WTC11 (cell line): ENCODE measurements around the gene ZNF669. TPM values are rescaled to one million over a fixed set of nuclear protein-coding genes. Genes with fewer than 3 reads are reported as not detected.

Experiments used
- ATAC-seq: fragments of 200-7000 bp; cut with Tn5 transposase; 2 replicates; pipeline ENCODE4 v1.10.0; 2021; ENCODE audit warnings: mild to moderate bottlenecking, moderate library complexity
- CTCF ChIA-PET: fragments of 300-600 bp; sonication (Branson Sonifier 250); formaldehyde crosslinking; loops from one replicate; lab custom pipeline; 2021; ENCODE audit warnings: antibody characterized with exemption; lab: Charles Lee
- POLR2A ChIA-PET: fragments of 350-600 bp; sonication (Branson Sonifier 250); formaldehyde crosslinking; loops from one replicate; lab custom pipeline; 2021; ENCODE audit warnings: antibody characterized with exemption; lab: Charles Lee
- DNase-seq: peaks from one replicate; pipeline ENCODE4 v3.0.0; 2021; ENCODE audit warnings: low spot score
- H3K27ac Mint-ChIP-seq: 2 replicates; pipeline ENCODE4 v1.8.0; 2021; ENCODE audit warnings: mixed read lengths
- H3K27me3 Mint-ChIP-seq: 2 replicates; pipeline ENCODE4 v1.8.0; 2021; ENCODE audit warnings: low read depth, mild to moderate bottlenecking, moderate library complexity, mixed read lengths
- H3K36me3 Mint-ChIP-seq: 2 replicates; pipeline ENCODE4 v1.8.0; 2021; ENCODE audit warnings: mixed read lengths
- H3K4me1 Mint-ChIP-seq: 2 replicates; pipeline ENCODE4 v1.8.0; 2022; ENCODE audit warnings: mixed read lengths
- H3K4me3 Mint-ChIP-seq: 2 replicates; pipeline ENCODE4 v1.8.0; 2021; ENCODE audit warnings: mild to moderate bottlenecking, moderate library complexity, mixed read lengths
- H3K9me3 Mint-ChIP-seq: 2 replicates; pipeline ENCODE4 v1.8.0; 2021; ENCODE audit warnings: mixed read lengths
- ATF2 ChIP-seq: sonication (generic); formaldehyde crosslinking; IDR thresholded peaks from 2 replicates; pipeline ENCODE4 v1.8.1; 2022; ENCODE audit warnings: low read depth, missing genetic modification reagents, borderline replicate concordance
- ATF6 ChIP-seq: sonication (generic); formaldehyde crosslinking; IDR thresholded peaks from 2 replicates; pipeline ENCODE4 v1.8.1; 2023; ENCODE audit warnings: mild to moderate bottlenecking, missing genetic modification reagents
- CDX4 ChIP-seq: fragments of 250-450 bp; sonication (Bioruptor Pico); IDR thresholded peaks from 2 replicates; pipeline ENCODE4 v1.9.0; 2021; ENCODE audit warnings: moderate library complexity, mild to moderate bottlenecking, inconsistent platforms, borderline replicate concordance
- PRDM15 ChIP-seq: sonication (generic); formaldehyde crosslinking; IDR thresholded peaks from 2 replicates; pipeline ENCODE4 v1.8.0; 2022; ENCODE audit warnings: missing genetic modification reagents
- RELA ChIP-seq: sonication (generic); formaldehyde crosslinking; IDR thresholded peaks from 2 replicates; pipeline ENCODE4 v1.8.1; 2022; ENCODE audit warnings: missing genetic modification reagents, mild to moderate bottlenecking, borderline replicate concordance
- TEAD1 ChIP-seq: sonication (generic); formaldehyde crosslinking; IDR thresholded peaks from 2 replicates; pipeline ENCODE4 v1.8.0; 2022; ENCODE audit warnings: mild to moderate bottlenecking, missing genetic modification reagents
- USF1 ChIP-seq: sonication (generic); formaldehyde crosslinking; IDR thresholded peaks from 2 replicates; pipeline ENCODE4 v1.8.0; 2022; ENCODE audit warnings: mild to moderate bottlenecking, missing genetic modification reagents
- ZNF219 ChIP-seq: sonication (generic); formaldehyde crosslinking; IDR thresholded peaks from 2 replicates; pipeline ENCODE4 v1.8.0; 2023; ENCODE audit warnings: missing genetic modification reagents, mild to moderate bottlenecking, borderline replicate concordance
- ZNF396 ChIP-seq: fragments of 250-450 bp; sonication (Bioruptor Pico); IDR thresholded peaks from 2 replicates; pipeline ENCODE4 v1.8.0; 2021; ENCODE audit warnings: mild to moderate bottlenecking, moderate library complexity, borderline replicate concordance
- ZNF425 ChIP-seq: fragments of 250-450 bp; sonication (Bioruptor Pico); conservative IDR thresholded peaks from 2 replicates; pipeline ENCODE4 v1.9.0; 2021; ENCODE audit warnings: mild to moderate bottlenecking
- ZNF512 ChIP-seq: sonication (generic); formaldehyde crosslinking; IDR thresholded peaks from 2 replicates; pipeline ENCODE4 v1.8.1; 2022; ENCODE audit warnings: missing genetic modification reagents, borderline replicate concordance
- ZNF532 ChIP-seq: fragments of 250-450 bp; sonication (Bioruptor Pico); IDR thresholded peaks from 2 replicates; pipeline ENCODE4 v1.9.0; 2021; ENCODE audit warnings: mild to moderate bottlenecking, borderline replicate concordance
- total RNA-seq: library from RNA; stranded (reverse); gene quantifications from 3 replicates; pipeline ENCODE4 v1.2.3, GENCODE V29; 2021

The ZNF669 gene
- total RNA-seq, 1 experiment from 2014 or later: 18.3 TPM

GRCh38 chr1:247088967-247089366, 15.2 kb downstream of the ZNF669 start (continued):
- no peak for TF ChIP-seq PRDM15

- no peak overlapping the region for H3K4me3 Mint-ChIP-seq
- CTCF ChIA-PET: interaction anchor here (0.7 kb wide), 1 partner anchor 9 kb away, joined by 3 read pairs; the partner anchor contains the start of gene ZNF670
- H3K27ac Mint-ChIP-seq: no peak overlapping the region
- DNase-seq (no peak), ATAC-seq (no peak)
- H3K9me3 Mint-ChIP-seq: peaks cover 20% of the 10 kb centered on the region
- H3K4me1 Mint-ChIP-seq: peaks cover 13% of the 10 kb centered on the region
- H3K36me3 Mint-ChIP-seq: no peaks in the 10 kb centered on the region
- POLR2A ChIA-PET: no interaction called here
- H3K27me3 Mint-ChIP-seq: peaks cover 8% of the 10 kb centered on the region; the same call in 1 of the 2 replicates
- TF ChIP-seq ATF6 (CRISPR knock-in tag) (no peak), ATF2 (CRISPR knock-in tag) (no peak), ZNF396 (CRISPR knock-in tag) (no peak), ZNF219 (no peak), USF1 (CRISPR knock-in tag) (no peak), CDX4 (CRISPR knock-in tag) (no peak)
Observed at GRCh38 chr1:247087256-247087655, 16.9 kb downstream of the ZNF669 start.

GRCh38 chr1:247085310-247085709, 18.8 kb downstream of the ZNF669 start:
- Mint-ChIP-seq H3K4me3 (no peak overlapping the region), H3K4me1 (peaks cover 6% of the 10 kb centered on the region), H3K27me3 (peaks cover 8% of the 10 kb centered on the region; the same call in 1 of the 2 replicates), H3K9me3 (peaks cover 22% of the 10 kb centered on the region), H3K27ac (no peak overlapping the region), H3K36me3 (no peaks in the 10 kb centered on the region)
- no peak for ATAC-seq
- ChIA-PET POLR2A (no interaction called here), CTCF (no interaction called here)
- no peak for DNase-seq
- TF ChIP-seq ZNF532: no peak
- TF ChIP-seq RELA: no peak
- TF ChIP-seq USF1 (CRISPR knock-in tag): no peak
- no peak for TF ChIP-seq CDX4 (CRISPR knock-in tag)
- TF ChIP-seq ZNF512 (CRISPR knock-in tag): no peak
- TF ChIP-seq TEAD1: no peak
- no peak for TF ChIP-seq ZNF425 (CRISPR knock-in tag)
